Parathyroid adenoma (tissue), 2 donors: ENCODE data around the gene CHST11.

Experiments
- H2AFZ ChIP-seq: fragments of 300-600 bp; sonication (generic); one replicate; pipeline ENCODE4 v1.7.0; 2017; ENCODE audit warnings: antibody characterized with exemption, mild to moderate bottlenecking
- H3K27ac ChIP-seq: fragments of 300-600 bp; sonication (generic); one replicate; pipeline ENCODE4 v1.7.0; 2017
- H3K27me3 ChIP-seq: fragments of 300-600 bp; sonication (generic); one replicate; pipeline ENCODE4 v1.7.0; 2017; ENCODE audit warnings: low read length; ENCODE audit not compliant: control insufficient read depth, insufficient read depth
- H3K36me3 ChIP-seq: fragments of 300-600 bp; sonication (generic); one replicate; pipeline ENCODE4 v1.7.0; 2017; ENCODE audit warnings: low read length; ENCODE audit not compliant: control insufficient read depth, insufficient read depth
- H3K4me1 ChIP-seq: fragments of 300-600 bp; sonication (generic); one replicate; pipeline ENCODE4 v1.7.0; 2017; ENCODE audit warnings: control low read depth
- H3K4me2 ChIP-seq: fragments of 300-600 bp; sonication (generic); one replicate; pipeline ENCODE4 v1.7.0; 2017; ENCODE audit warnings: low read length
- H3K4me3 ChIP-seq: fragments of 300-600 bp; sonication (generic); one replicate; pipeline ENCODE4 v1.7.0; 2017; ENCODE audit warnings: low read depth, low read length
- H3K79me2 ChIP-seq: fragments of 300-600 bp; sonication (generic); one replicate; pipeline ENCODE4 v1.7.0; 2017; ENCODE audit warnings: control low read depth
- H3K9ac ChIP-seq: fragments of 300-600 bp; sonication (generic); one replicate; pipeline ENCODE4 v1.7.0; 2017; ENCODE audit warnings: mild to moderate bottlenecking
- H3K9me3 ChIP-seq: fragments of 300-600 bp; sonication (generic); one replicate; pipeline ENCODE4 v1.7.0; 2017; ENCODE audit warnings: low read length; ENCODE audit not compliant: control insufficient read depth
- CTCF ChIP-seq: fragments of 300-600 bp; sonication (generic); IDR thresholded peaks from one replicate; pipeline ENCODE4 v1.7.0; 2017; ENCODE audit warnings: antibody characterized with exemption, mild to moderate bottlenecking
- donor health status: primary hyperparathyroidism.

The CHST11 gene

GRCh38 chr12:104624529-104624928 is 167.8 kb downstream of the CHST11 start:
- Histone ChIP-seq H3K79me2 (no peaks in the 10 kb centered on the region), H3K4me2 (no peak overlapping the region), H2AFZ (no peak overlapping the region), H3K4me3 (no peak overlapping the region), H3K9ac (no peak overlapping the region), H3K9me3 (no peaks in the 10 kb centered on the region), H3K36me3 (no peaks in the 10 kb centered on the region), H3K27ac (no peak overlapping the region), H3K4me1 (peaks cover 31% of the 10 kb centered on the region), H3K27me3 (no peaks in the 10 kb centered on the region)
- no peak for TF ChIP-seq CTCF

- no peaks in the 10 kb centered on the region for H3K36me3 ChIP-seq
- no peak overlapping the region for H3K9ac ChIP-seq
- H3K27me3 ChIP-seq, result no peaks in the 10 kb centered on the region
- H3K4me1 ChIP-seq, result peaks cover 22% of the 10 kb centered on the region
- no peaks in the 10 kb centered on the region for H3K79me2 ChIP-seq
- TF ChIP-seq CTCF, result no peak
- no peak overlapping the region for H3K4me2 ChIP-seq
- H3K27ac ChIP-seq, result no peak overlapping the region
- no peak overlapping the region for H3K4me3 ChIP-seq
- no peak overlapping the region for H2AFZ ChIP-seq
- no peaks in the 10 kb centered on the region for H3K9me3 ChIP-seq
Observed at GRCh38 chr12:104626069-104626837, 169.5 kb downstream of the CHST11 start.

GRCh38 chr12:104627231-104627989 is 170.7 kb downstream of the CHST11 start:
- H3K4me1 ChIP-seq, result peaks cover 12% of the 10 kb centered on the region
- no peak overlapping the region for H3K9ac ChIP-seq
- H3K79me2 ChIP-seq, result no peaks in the 10 kb centered on the region
- no peak overlapping the region for H3K4me3 ChIP-seq
- TF ChIP-seq CTCF, result no peak
- H3K9me3 ChIP-seq, result no peaks in the 10 kb centered on the region
- H3K27me3 ChIP-seq, result no peaks in the 10 kb centered on the region
- H3K4me2 ChIP-seq, result no peak overlapping the region
- H3K36me3 ChIP-seq, result no peaks in the 10 kb centered on the region
- no peak overlapping the region for H2AFZ ChIP-seq
- no peak overlapping the region for H3K27ac ChIP-seq

GRCh38 chr12:104627990-104628830 is 171.5 kb downstream of the CHST11 start:
- H3K9ac ChIP-seq, result no peak overlapping the region
- no peaks in the 10 kb centered on the region for H3K27me3 ChIP-seq
- no peak for TF ChIP-seq CTCF
- no peaks in the 10 kb centered on the region for H3K36me3 ChIP-seq
- H3K27ac ChIP-seq, result no peak overlapping the region
- no peak overlapping the region for H3K4me3 ChIP-seq
- H3K4me1 ChIP-seq, result peaks cover 6% of the 10 kb centered on the region
- H3K9me3 ChIP-seq, result no peaks in the 10 kb centered on the region
- H3K79me2 ChIP-seq, result no peaks in the 10 kb centered on the region
- no peak overlapping the region for H2AFZ ChIP-seq
- H3K4me2 ChIP-seq, result no peak overlapping the region
